ENCODE results near the gene TAS2R31.

Gene TAS2R31

GRCh38 chr12:11007608-11008007 is 23.6 kb downstream of the TAS2R31 start:
- no peak for DNase-seq (ENCODE audit: low read depth, low spot score)

GRCh38 chr12:10998204-10998603 is 33.0 kb downstream of the TAS2R31 start, which contains the start of gene TAS2R20:
Gene TAS2R20, minus strand, starts transcription at chr12:10998304. Its CDS starts 429 bp downstream, at chr12:10997875.
- no peak for DNase-seq (ENCODE audit: low read depth, low spot score)

- DNase-seq (ENCODE audit: low read depth, low spot score) = no peak
Measured at GRCh38 chr12:10994307-10994706, 36.9 kb downstream of the TAS2R31 start.

DNA sequence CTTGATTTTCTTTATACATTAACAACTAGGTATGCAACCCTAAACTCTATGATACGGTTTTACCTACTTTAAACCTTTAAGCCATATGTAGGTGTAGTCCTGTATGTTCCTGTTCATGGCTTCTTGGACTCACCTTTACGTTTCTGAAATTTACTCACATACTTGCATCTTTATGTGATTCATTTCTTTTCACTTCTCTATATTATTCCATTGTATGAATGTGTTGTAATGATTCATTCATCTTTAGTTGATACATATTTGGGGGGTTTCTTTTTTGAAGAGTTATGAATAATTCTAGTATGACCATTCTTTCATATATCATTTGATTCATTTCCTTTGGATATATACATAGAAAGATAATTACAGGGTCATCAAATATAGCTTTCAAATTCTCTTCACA is 42.1 kb downstream of the TAS2R31 start:
- no peak for DNase-seq (ENCODE audit: low read depth, low spot score)

DNA sequence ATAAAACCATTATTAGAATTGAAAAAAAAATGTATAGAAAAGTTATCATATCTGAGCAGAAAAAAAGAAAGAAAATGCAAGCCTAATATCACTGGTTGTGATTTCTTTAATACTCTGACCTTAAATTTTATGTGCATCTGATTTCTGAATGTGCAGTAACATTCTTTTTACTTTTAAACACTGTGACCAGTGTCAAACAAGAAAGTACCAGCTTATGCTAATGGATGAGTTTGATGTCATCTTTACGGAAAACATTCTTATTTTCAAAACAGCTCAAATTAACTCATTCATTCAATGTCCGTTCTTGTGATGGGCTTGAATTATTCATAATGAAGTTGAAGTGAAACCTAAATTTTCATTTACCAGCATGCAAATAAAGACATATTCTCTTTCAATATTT is 44.4 kb downstream of the TAS2R31 start, which contains the start of gene TAS2R50:
TAS2R50 (minus strand) TSS at position 101 of the 400 bp plus-strand sequence; CDS start at position 49, 52 bp downstream.
- no peak for DNase-seq (ENCODE audit: low read depth, low spot score)

GRCh38 chr12:10982244-10982643 is 49.0 kb downstream of the TAS2R31 start:
- no peak for DNase-seq (ENCODE audit: low read depth, low spot score)
